Testis (tissue), 3 donors: Measurements from ENCODE around the gene KCNK2. TPM values are rescaled to one million over a fixed set of nuclear protein-coding genes. Genes with fewer than 3 reads are reported as not detected.

Experiments
- DNase-seq: peaks from one replicate; pipeline ENCODE4 v3.0.0-alpha.2; 2019
- H3K27ac ChIP-seq, 2 donors: fragments of 200-600 bp; sonication (generic); one replicate each; pipeline ENCODE4 v1.5.1; 2019
- H3K27me3 ChIP-seq: fragments of 200-600 bp; sonication (generic); one replicate; pipeline ENCODE4 v1.5.1; 2019
- H3K36me3 ChIP-seq: fragments of 200-600 bp; sonication (generic); one replicate; pipeline ENCODE4 v1.5.1; 2017; ENCODE audit warnings: low read depth; ENCODE audit errors: missing control alignments
- H3K4me1 ChIP-seq: fragments of 200-600 bp; sonication (generic); one replicate; pipeline ENCODE4 v1.5.1; 2019
- H3K4me3 ChIP-seq, 2 donors: fragments of 200-600 bp; sonication (generic); one replicate each; pipeline ENCODE4 v1.5.1; 2017 to 2019
- H3K9me3 ChIP-seq: fragments of 200-600 bp; sonication (generic); one replicate; pipeline ENCODE4 v1.5.1; 2017
- POLR2A ChIP-seq: fragments of 450-650 bp; IDR thresholded peaks from one replicate; pipeline ENCODE4 v1.6.1; 2017; ENCODE audit warnings: antibody characterized with exemption, mild to moderate bottlenecking, moderate library complexity
- WGBS, 2 donors: methylation state at CpG; one replicate each; pipeline ENCODE4 v1.1.5; 2018; 5-methylcytosine and 5-hydroxymethylcytosine counted together
- intact Hi-C: fragments of 100-400 bp; cut with DNase I; formaldehyde crosslinking; loops from one replicate; pipeline ENCODE4 v1.15.1; 2023; ENCODE audit warnings: low total_unique reads
- polyA plus RNA-seq: library from polyadenylated mRNA; stranded (reverse); fragments of 350-450 nt; fragmentation: Illumina TruSeq; extraction: RNeasy Lipid Tissue Mini Kit (QIAGEN cat#74804); gene quantifications from one replicate; pipeline ENCODE4 v1.2.3, GENCODE V29; 2014; ENCODE audit warnings: low read depth, low replicate concordance; ENCODE audit not compliant: insufficient read depth
- total RNA-seq, 2 donors: library from RNA; depleted of rRNA; stranded (reverse); fragments of >200 nt; gene quantifications; one replicate each; pipeline ENCODE4 v1.2.3, GENCODE V29; 2016
- TF ChIP-seq, protein P1 (sequence below), 3 experiments: fragments of 450-650 bp in 2 of 3; fragments of 200-600 bp in 1 of 3; sonication (generic) in 1 of 3; IDR thresholded peaks; one replicate each; pipeline ENCODE4 v1.5.1; 2016 to 2019; ENCODE audit warnings: antibody characterized with exemption in 3 of 3, mild to moderate bottlenecking in 2 of 3, moderate library complexity in 1 of 3

Gene KCNK2
- total and polyA plus RNA-seq, 3 donors from 2014 or later, result 0.71 to 1.4 (median 0.92) TPM

DNA sequence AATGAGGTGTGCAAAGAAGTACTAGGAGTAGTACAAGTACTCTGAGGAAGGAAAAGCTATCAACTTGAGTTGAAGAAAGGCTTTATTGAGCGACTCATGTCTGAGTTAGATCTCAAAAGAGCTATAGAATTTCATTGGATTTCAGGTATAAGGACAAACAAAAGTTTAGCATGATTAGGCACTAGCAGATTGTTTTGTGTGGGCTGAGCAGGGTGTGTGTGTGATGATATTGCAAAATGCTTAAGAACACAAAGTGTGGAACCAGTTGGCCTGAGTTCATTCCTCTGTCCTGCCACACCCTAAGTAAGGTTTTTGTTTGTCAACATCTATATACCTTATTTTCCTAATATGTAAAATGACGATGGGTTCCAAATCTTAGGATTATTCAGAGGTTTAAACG, 158.9 kb downstream of the KCNK2 start:
- 84 to 91% methylated on average over 3 of the region's 3 CpGs for WGBS, 2 donors
- no peak overlapping the region for H3K27ac ChIP-seq
- intact Hi-C loops, result no loop called here
- H3K27me3 ChIP-seq, result no peaks in the 10 kb centered on the region
- TF ChIP-seq POLR2A, result no peak
- TF ChIP-seq, protein P1, sequence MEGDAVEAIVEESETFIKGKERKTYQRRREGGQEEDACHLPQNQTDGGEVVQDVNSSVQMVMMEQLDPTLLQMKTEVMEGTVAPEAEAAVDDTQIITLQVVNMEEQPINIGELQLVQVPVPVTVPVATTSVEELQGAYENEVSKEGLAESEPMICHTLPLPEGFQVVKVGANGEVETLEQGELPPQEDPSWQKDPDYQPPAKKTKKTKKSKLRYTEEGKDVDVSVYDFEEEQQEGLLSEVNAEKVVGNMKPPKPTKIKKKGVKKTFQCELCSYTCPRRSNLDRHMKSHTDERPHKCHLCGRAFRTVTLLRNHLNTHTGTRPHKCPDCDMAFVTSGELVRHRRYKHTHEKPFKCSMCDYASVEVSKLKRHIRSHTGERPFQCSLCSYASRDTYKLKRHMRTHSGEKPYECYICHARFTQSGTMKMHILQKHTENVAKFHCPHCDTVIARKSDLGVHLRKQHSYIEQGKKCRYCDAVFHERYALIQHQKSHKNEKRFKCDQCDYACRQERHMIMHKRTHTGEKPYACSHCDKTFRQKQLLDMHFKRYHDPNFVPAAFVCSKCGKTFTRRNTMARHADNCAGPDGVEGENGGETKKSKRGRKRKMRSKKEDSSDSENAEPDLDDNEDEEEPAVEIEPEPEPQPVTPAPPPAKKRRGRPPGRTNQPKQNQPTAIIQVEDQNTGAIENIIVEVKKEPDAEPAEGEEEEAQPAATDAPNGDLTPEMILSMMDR (IDR thresholded peaks at IDR 0.05), result no peak
- H3K4me1 ChIP-seq, result no peaks in the 10 kb centered on the region
- no peak overlapping the region for H3K4me3 ChIP-seq
- no peaks in the 10 kb centered on the region for H3K9me3 ChIP-seq
- no peak for DNase-seq
- no peaks in the 10 kb centered on the region for H3K36me3 ChIP-seq

DNA sequence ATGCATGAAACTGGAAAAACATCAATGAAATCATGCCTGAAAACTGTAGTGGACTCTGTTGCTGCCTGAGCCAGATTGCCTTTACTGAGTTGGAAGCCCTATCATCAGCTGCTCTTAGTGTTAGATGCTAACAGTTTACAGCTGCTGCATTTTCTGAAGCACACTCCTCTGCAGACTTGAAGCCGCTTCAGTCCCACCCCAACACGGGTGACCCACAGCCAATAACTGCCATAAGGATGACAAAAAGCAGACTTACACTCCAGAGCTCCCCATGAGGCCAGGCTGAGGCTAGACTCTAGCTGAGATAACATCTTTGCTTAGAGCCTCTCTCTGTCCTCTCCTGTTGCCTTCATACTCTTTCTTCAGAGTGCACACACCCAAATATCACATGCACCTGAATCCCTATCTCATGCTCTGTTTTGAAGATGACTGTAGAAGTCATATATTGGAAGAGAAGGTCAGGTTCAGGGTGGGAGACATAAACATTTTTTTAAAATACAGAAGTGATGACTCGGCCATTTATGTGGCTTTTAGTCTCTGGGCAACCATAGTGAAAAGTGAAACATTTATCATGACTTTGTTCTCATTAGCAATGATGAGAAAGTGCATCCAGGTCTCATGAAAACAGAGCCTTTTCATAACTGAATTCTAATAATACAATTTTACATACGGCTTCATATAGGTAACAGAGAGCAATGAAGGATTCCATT, 161.0 kb downstream of the KCNK2 start:
- intact Hi-C loops, result no loop called here
- no peak for DNase-seq
- H3K9me3 ChIP-seq, result no peaks in the 10 kb centered on the region
- no peaks in the 10 kb centered on the region for H3K36me3 ChIP-seq
- H3K27ac ChIP-seq, result no peak overlapping the region
- H3K27me3 ChIP-seq, result no peaks in the 10 kb centered on the region
- no peak overlapping the region for H3K4me3 ChIP-seq
- no peaks in the 10 kb centered on the region for H3K4me1 ChIP-seq
- 52 to 78% methylated on average over 4 of the region's 4 CpGs for WGBS, 2 donors
- TF ChIP-seq POLR2A, result no peak
- TF ChIP-seq, protein P1 (IDR thresholded peaks at IDR 0.05), result no peak

DNA sequence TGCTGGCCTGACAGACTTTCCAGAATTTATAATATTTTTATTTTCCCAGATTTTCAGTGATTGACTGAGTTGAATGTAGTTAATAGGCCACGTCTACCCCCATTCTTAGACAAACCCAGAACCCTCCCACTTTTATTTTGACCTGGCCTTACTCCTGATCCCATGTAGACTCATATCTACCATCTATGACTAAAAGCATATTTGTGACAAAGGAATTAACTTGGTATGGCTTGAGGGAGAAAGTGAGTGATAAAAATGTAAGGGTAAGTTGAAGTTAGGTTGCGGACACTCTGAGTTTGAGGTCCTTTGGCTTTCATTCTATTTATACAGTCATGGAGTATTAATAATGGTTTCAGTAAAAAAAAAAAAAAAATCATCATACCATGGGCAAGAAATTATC, 168.4 kb downstream of the KCNK2 start:
- H3K36me3 ChIP-seq, result no peaks in the 10 kb centered on the region
- no peak overlapping the region for H3K27ac ChIP-seq
- no peaks in the 10 kb centered on the region for H3K9me3 ChIP-seq
- H3K4me1 ChIP-seq, result no peaks in the 10 kb centered on the region
- TF ChIP-seq, protein P1 (IDR thresholded peaks at IDR 0.05), result no peak
- no peak for TF ChIP-seq POLR2A
- no peak for DNase-seq
- no peak overlapping the region for H3K4me3 ChIP-seq
- intact Hi-C loops, result no loop called here
- H3K27me3 ChIP-seq, result no peaks in the 10 kb centered on the region
- 88 to 92% methylated on average over 2 of the region's 2 CpGs for WGBS, 2 donors

DNA sequence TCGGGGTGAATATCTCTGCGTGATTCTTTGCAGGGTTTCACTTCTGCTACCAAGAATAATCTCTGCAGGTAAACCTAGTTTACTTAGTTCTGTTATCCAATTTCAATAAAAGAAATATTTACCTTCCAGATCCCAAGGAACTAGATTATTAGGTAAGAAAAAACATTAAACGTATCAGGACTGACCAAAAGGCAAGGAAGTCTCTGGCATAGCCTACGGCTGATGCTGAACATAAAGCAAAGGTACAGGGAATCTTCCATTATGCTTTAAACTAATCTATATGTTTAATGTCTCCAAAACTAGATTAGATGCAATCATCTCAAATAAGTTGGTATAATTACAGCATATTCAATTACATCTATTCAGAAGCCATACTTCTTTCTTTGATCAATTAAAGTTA, 168.9 kb downstream of the KCNK2 start:
- 89 to 96% methylated on average over 4 of the region's 4 CpGs for WGBS, 2 donors
- Histone ChIP-seq H3K36me3 (no peaks in the 10 kb centered on the region), H3K27ac (no peak overlapping the region), H3K4me1 (no peaks in the 10 kb centered on the region), H3K4me3 (no peak overlapping the region), H3K9me3 (no peaks in the 10 kb centered on the region), H3K27me3 (no peaks in the 10 kb centered on the region)
- DNase-seq, result no peak
- TF ChIP-seq, protein P1 (IDR thresholded peaks at IDR 0.05), result no peak
- no peak for TF ChIP-seq POLR2A
- intact Hi-C loops, result no loop called here

DNA sequence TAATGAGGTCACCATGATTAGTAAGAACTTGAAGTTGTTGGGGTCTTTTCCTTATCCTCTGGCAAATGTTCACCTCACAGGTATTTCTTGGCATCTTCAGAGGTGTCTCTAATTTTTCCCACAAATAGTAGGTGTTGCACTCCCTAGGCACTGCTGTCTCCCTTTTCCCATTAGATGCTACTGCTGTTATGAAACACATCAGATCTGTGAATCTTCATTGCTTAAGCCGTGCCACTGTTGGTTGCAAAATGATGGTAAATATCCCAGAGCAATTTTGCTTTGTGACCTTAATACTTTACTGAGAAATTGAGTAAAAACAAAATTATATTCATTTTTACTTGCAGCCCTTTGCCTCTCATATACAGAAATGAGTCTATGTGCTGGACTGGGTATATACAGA, 169.6 kb downstream of the KCNK2 start:
- no peak for TF ChIP-seq POLR2A
- TF ChIP-seq, protein P1 (IDR thresholded peaks at IDR 0.05), result no peak
- no peak for DNase-seq
- no peak overlapping the region for H3K27ac ChIP-seq
- H3K4me1 ChIP-seq, result no peaks in the 10 kb centered on the region
- no peaks in the 10 kb centered on the region for H3K36me3 ChIP-seq
- WGBS, 2 donors, result 84 to 86% methylated on average over 1 of the region's 1 CpG
- H3K9me3 ChIP-seq, result no peaks in the 10 kb centered on the region
- H3K4me3 ChIP-seq, result no peak overlapping the region
- intact Hi-C loops, result no loop called here
- no peaks in the 10 kb centered on the region for H3K27me3 ChIP-seq
